ENCODE measurements around the gene PER2.

DNA sequence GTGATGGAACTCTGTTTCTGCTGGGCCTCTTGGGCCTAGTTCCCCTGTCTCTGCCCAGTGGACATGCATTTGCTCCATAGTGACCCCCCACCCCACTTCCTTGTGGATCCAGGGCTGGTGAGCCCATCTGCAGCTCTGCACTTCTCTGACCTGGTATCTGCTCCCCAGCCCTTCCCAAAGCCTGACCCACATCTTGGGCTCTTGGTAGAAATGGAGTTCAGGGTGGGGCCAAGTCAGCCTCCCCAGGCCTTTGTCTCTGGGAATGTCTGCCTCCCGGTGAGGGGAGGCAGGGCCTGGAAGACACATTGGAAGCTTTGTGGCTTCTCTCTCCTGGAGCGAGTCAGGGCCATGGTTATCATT lies 25.6 kb upstream of the PER2 start:
- no peak for TF ChIP-seq YY1 (IDR thresholded peaks at IDR 0.05; ENCODE audit: insufficient read depth, insufficient read length)
- no peak for TF ChIP-seq SUZ12 (IDR thresholded peaks at IDR 0.05; ENCODE audit: extremely low read depth, insufficient read depth, insufficient read length)
